SK-N-SH (cell line): ENCODE measurements around the gene ITGA2B. TPM values are rescaled to one million over a fixed set of nuclear protein-coding genes. Genes with fewer than 3 reads are reported as not detected.
"Not testable (repeated sequence)": the region's sequence is repeated elsewhere in the genome, so short reads cannot be mapped to it uniquely, and the experiment has no call there.

Experiments
- CTCF ChIA-PET: fragments of 300-600, 350-600 bp; formaldehyde crosslinking; extraction: SDS; loops from one replicate; lab custom pipeline; 2021; lab: Yijun Ruan, JAX
- POLR2A ChIA-PET: fragments of 350-600 bp; sonication (Branson Sonifier 250); formaldehyde crosslinking; extraction: SDS; loops from one replicate; lab custom pipeline; 2020; ENCODE audit warnings: antibody characterized with exemption, inconsistent platforms; lab: Yijun Ruan, JAX
- DNase-seq: peaks from one replicate; pipeline ENCODE4 v3.0.0; 2012
- H2AFZ ChIP-seq: fragments of 200-600 bp; sonication (generic); 2 replicates; pipeline ENCODE4 v1.8.1; 2016; ENCODE audit warnings: antibody characterized with exemption, mild to moderate bottlenecking, low read depth
- H3F3A ChIP-seq: fragments of 200-600 bp; sonication (generic); replicated peaks from 2 replicates; pipeline ENCODE3; 2016; ENCODE audit warnings: antibody characterized with exemption, mild to moderate bottlenecking; ENCODE audit not compliant: insufficient read depth
- H3K27ac ChIP-seq, 2 experiments: fragments of 200-500 bp in 1 of 2; fragments of 200-600 bp in 1 of 2; sonication (Bioruptor generic) in 1 of 2; sonication (generic), shearing (Covaris generic) in 1 of 2; 2 replicates each; pipeline versions ENCODE4 v1.5.1 to v1.6.1; 2014 to 2016; ENCODE audit warnings: low read depth in 2 of 2, inconsistent platforms in 1 of 2, low read length in 1 of 2, mild to moderate bottlenecking in 1 of 2, mixed read lengths in 1 of 2
- H3K27me3 ChIP-seq: fragments of 200-600 bp; sonication (generic), shearing (Covaris generic); 2 replicates; pipeline ENCODE4 v1.6.1; 2016; ENCODE audit warnings: mixed run types; ENCODE audit not compliant: insufficient read depth
- H3K36me3 ChIP-seq, 2 experiments: fragments of 200-500 bp in 1 of 2; fragments of 200-600 bp in 1 of 2; sonication (Bioruptor generic) in 1 of 2; sonication (generic) in 1 of 2; replicated peaks in 1 of 2; 2 replicates each; pipeline versions ENCODE3 to v1.5.1; 2014 to 2016; ENCODE audit warnings: low read length in 1 of 2, mild to moderate bottlenecking in 1 of 2; ENCODE audit not compliant: insufficient read depth in 2 of 2, control insufficient read depth in 1 of 2
- H3K4me1 ChIP-seq, 2 experiments: fragments of 200-500 bp in 1 of 2; fragments of 200-600 bp in 1 of 2; sonication (Bioruptor generic) in 1 of 2; sonication (generic), shearing (Covaris generic) in 1 of 2; 2 replicates each; pipeline versions ENCODE4 v1.5.1 to v1.6.1; 2014 to 2016; ENCODE audit warnings: low read depth in 1 of 2, low read length in 1 of 2, mixed run types in 1 of 2; ENCODE audit not compliant: insufficient read depth in 2 of 2, control insufficient read depth in 1 of 2
- H3K4me2 ChIP-seq: fragments of 200-600 bp; sonication (generic), shearing (Covaris generic); 2 replicates; pipeline ENCODE4 v1.6.1; 2017; ENCODE audit warnings: mixed run types
- H3K4me3 ChIP-seq, 2 experiments: fragments of 200-500 bp in 1 of 2; fragments of 200-600 bp in 1 of 2; sonication (Bioruptor generic) in 1 of 2; sonication (generic), shearing (Covaris generic) in 1 of 2; 2 replicates each; pipeline versions ENCODE4 v1.5.1 to v1.8.1; 2014 to 2016; ENCODE audit warnings: low read depth in 2 of 2, inconsistent platforms in 1 of 2, low read length in 1 of 2, mild to moderate bottlenecking in 1 of 2, mixed read lengths in 1 of 2, moderate library complexity in 1 of 2
- H3K79me2 ChIP-seq: fragments of 200-600 bp; sonication (generic); 2 replicates; pipeline ENCODE4 v1.8.1; 2017; ENCODE audit warnings: mild to moderate bottlenecking; ENCODE audit not compliant: insufficient read depth
- H3K9ac ChIP-seq: fragments of 200-600 bp; sonication (generic); 2 replicates; pipeline ENCODE4 v1.6.1; 2017; ENCODE audit warnings: mixed run types
- H3K9me2 ChIP-seq: fragments of 200-600 bp; sonication (generic); 2 replicates; pipeline ENCODE4 v1.6.1; 2017; ENCODE audit warnings: mixed run types
- H3K9me3 ChIP-seq: fragments of 200-600 bp; sonication (generic); 2 replicates; pipeline ENCODE4 v1.6.1; 2017; ENCODE audit warnings: mixed run types, mild to moderate bottlenecking, moderate library complexity
- H4K20me1 ChIP-seq: fragments of 200-600 bp; sonication (generic); 2 replicates; pipeline ENCODE4 v1.6.1; 2017; ENCODE audit warnings: mild to moderate bottlenecking, mixed run types; ENCODE audit not compliant: insufficient read depth
- CTCF ChIP-seq: fragments of 200-600 bp; sonication (generic); IDR thresholded peaks from 2 replicates; pipeline ENCODE4 v1.6.1; 2017; ENCODE audit warnings: antibody characterized with exemption, mild to moderate bottlenecking, moderate library complexity
- ELF1 ChIP-seq: IDR thresholded peaks from 2 replicates; pipeline ENCODE4 v1.4.0; 2012
- EP300 ChIP-seq, 2 experiments: IDR thresholded peaks; 2 replicates each; pipeline versions ENCODE4 v1.4.0 to v1.6.1; 2012; ENCODE audit warnings: borderline replicate concordance in 1 of 2, low read depth in 1 of 2, low read length in 1 of 2
- GABPA ChIP-seq: IDR thresholded peaks from 2 replicates; pipeline ENCODE4 v1.4.0; 2012; ENCODE audit warnings: low read depth, mild to moderate bottlenecking
- WGBS: methylation state at CpG from one replicate; pipeline ENCODE4 v1.1.6; 2017; ENCODE audit warnings: low lambda C conversion rate; 5-methylcytosine and 5-hydroxymethylcytosine counted together
- polyA plus RNA-seq, 3 experiments: library from polyadenylated mRNA; depleted of rRNA; stranded (reverse); fragments of >200 nt; gene quantifications; 2 replicates each; pipeline ENCODE4 v1.2.3, GENCODE V29; 2012

The ITGA2B gene
- polyA plus RNA-seq, 1 of the 3 experiments (the other 2 are of a cell fraction), result 1.3 TPM

GRCh38 chr17:44347206-44348055, 42.0 kb downstream of the ITGA2B start:
- Histone ChIP-seq H3K36me3 (peaks cover 0 to 26% of the 10 kb centered on the region in 2 experiments), H3K4me1 (peaks cover 0 to 13% of the 10 kb centered on the region in 2 experiments; a peak in 1 of 4 replicates), H3K79me2 (peaks cover 21% of the 10 kb centered on the region)
- H3K27ac ChIP-seq, POLR2A ChIA-PET, H2AFZ ChIP-seq, H3K9me2 ChIP-seq, H3K4me3 ChIP-seq, H3K9me3 ChIP-seq, DNase-seq, H3K9ac ChIP-seq, H3F3A ChIP-seq, H3K4me2 ChIP-seq, H4K20me1 ChIP-seq, H3K27me3 ChIP-seq: not testable (repeated sequence)
- 85% methylated on average over 18 of the region's 18 CpGs for WGBS
- CTCF ChIA-PET, result interaction anchor here (1.2 to 5.4 kb wide), 2 partner anchors 14 to 137 kb away, joined by 3 to 85 read pairs; partner anchors contain the start of gene FAM171A2

GRCh38 chr17:44346064-44346844, 43.2 kb downstream of the ITGA2B start:
- peak overlapping the region in 1 of 2 experiments; percentile 40; a peak in 1 of 4 replicates for H3K27ac ChIP-seq
- TF ChIP-seq EP300 (IDR thresholded peaks at IDR 0.05; ENCODE audit: borderline replicate concordance in 1 of 2, low read depth in 1 of 2, low read length in 1 of 2) (no peak), ELF1 (no peak), CTCF (no peak), GABPA (no peak)
- H3K36me3 ChIP-seq, result peaks cover 0 to 15% of the 10 kb centered on the region in 2 experiments
- H3F3A ChIP-seq, result no peaks in the 10 kb centered on the region
- POLR2A ChIA-PET, result interaction anchor here (0.7 to 1.6 kb wide), 6 partner anchors 13 to 153 kb away, joined by 3 to 7 read pairs (median 3); partner anchors contain the start of genes FAM171A2 and SLC25A39
- 82% methylated on average over 10 of the region's 13 CpGs for WGBS
- H3K4me3 ChIP-seq, result peak overlapping the region; percentile 83 to 98
- H3K4me2 ChIP-seq, result peak overlapping the region; percentile 97
- no peaks in the 10 kb centered on the region for H3K27me3 ChIP-seq
- H4K20me1 ChIP-seq, result peaks cover 7% of the 10 kb centered on the region; the same call in 1 of the 2 replicates
- DNase-seq, result peak; percentile 33
- H2AFZ ChIP-seq, result no peak overlapping the region
- no peaks in the 10 kb centered on the region for H3K9me3 ChIP-seq
- no peaks in the 10 kb centered on the region for H3K9me2 ChIP-seq
- H3K79me2 ChIP-seq, result peaks cover 21% of the 10 kb centered on the region
- CTCF ChIA-PET, result interaction anchor here (0.8 to 3.6 kb wide), 22 partner anchors 11 to 437 kb away, joined by 3 to 53 read pairs (median 6); partner anchors contain the start of genes FAM171A2, HDAC5, SLC25A39 and TMUB2
- H3K4me1 ChIP-seq, result peaks cover 0 to 13% of the 10 kb centered on the region in 2 experiments; a peak in 1 of 4 replicates
- peak overlapping the region; percentile 84 for H3K9ac ChIP-seq
